MM.1S (cell line): ENCODE data around the gene ZNF135.

Experiments
- CTCF ChIP-seq: fragments of 300-600 bp; sonication (generic); IDR thresholded peaks from 2 replicates; pipeline ENCODE4 v1.5.1; 2016; ENCODE audit warnings: antibody characterized with exemption, low read length, mixed read lengths
- EZH2 ChIP-seq: fragments of 300-600 bp; sonication (generic); optimal IDR thresholded peaks from 2 replicates; pipeline ENCODE3; 2017; ENCODE audit warnings: low read depth, mild to moderate bottlenecking, antibody characterized with exemption, low read length, mixed read lengths
- EZH2phosphoT487 ChIP-seq: fragments of 300-600 bp; sonication (generic); IDR thresholded peaks from 2 replicates; pipeline ENCODE4 v1.6.1; 2018; ENCODE audit warnings: antibody characterized with exemption, low read length

GRCh38 chr19:58084596-58085347, 25.7 kb downstream of the ZNF135 start:
- TF ChIP-seq EZH2phosphoT487 (no peak), CTCF (no peak), EZH2 (no peak)
